Smooth muscle cell (in vitro differentiated cells): ENCODE results near the gene BEST1. TPM values are rescaled to one million over a fixed set of nuclear protein-coding genes. Genes with fewer than 3 reads are reported as not detected.

ENCODE experiments used
- DNase-seq: peaks from one replicate; lab custom pipeline; 2025; ENCODE audit not compliant: unreplicated experiment; lab: John Stamatoyannopoulos, UW
- H2AFZ ChIP-seq: fragments of 200-600 bp; sonication (generic); 2 replicates; pipeline ENCODE4 v1.6.0; 2016; ENCODE audit warnings: antibody characterized with exemption, low read depth, mild to moderate bottlenecking
- H3F3A ChIP-seq: fragments of 200-600 bp; sonication (generic); 2 replicates; pipeline ENCODE4 v1.6.0; 2017; ENCODE audit warnings: antibody characterized with exemption, low read depth
- H3K27ac ChIP-seq: fragments of 200-600 bp; sonication (generic); 2 replicates; pipeline ENCODE4 v1.5.1; 2016; ENCODE audit warnings: low read depth, mild to moderate bottlenecking
- H3K27me3 ChIP-seq: fragments of 200-600 bp; sonication (generic); 2 replicates; pipeline ENCODE4 v1.6.1; 2016; ENCODE audit warnings: low read depth, mild to moderate bottlenecking
- H3K36me3 ChIP-seq: fragments of 200-600 bp; sonication (generic); 2 replicates; pipeline ENCODE4 v1.5.1; 2016; ENCODE audit warnings: low read depth
- H3K4me1 ChIP-seq: fragments of 200-600 bp; sonication (generic); 2 replicates; pipeline ENCODE4 v1.5.1; 2016; ENCODE audit warnings: low read depth
- H3K4me2 ChIP-seq: fragments of 200-600 bp; sonication (generic); 2 replicates; pipeline ENCODE4 v1.6.0; 2016; ENCODE audit warnings: mild to moderate bottlenecking
- H3K4me3 ChIP-seq: fragments of 200-600 bp; sonication (generic); 2 replicates; pipeline ENCODE4 v1.5.1; 2016; ENCODE audit warnings: mild to moderate bottlenecking
- H3K79me2 ChIP-seq: fragments of 200-600 bp; sonication (generic); 2 replicates; pipeline ENCODE4 v1.6.0; 2016; ENCODE audit warnings: low read depth, mild to moderate bottlenecking
- H3K9ac ChIP-seq: fragments of 200-600 bp; sonication (generic); 2 replicates; pipeline ENCODE4 v1.6.0; 2016; ENCODE audit warnings: low read depth
- H3K9me3 ChIP-seq: fragments of 200-600 bp; sonication (generic); replicated peaks from 2 replicates; pipeline ENCODE4 v1.5.1; 2016; ENCODE audit warnings: low read depth
- H4K20me1 ChIP-seq: fragments of 200-600 bp; sonication (generic); 2 replicates; pipeline ENCODE4 v1.6.0; 2016; ENCODE audit warnings: low read depth
- CTCF ChIP-seq: fragments of 200-600 bp; sonication (generic); IDR thresholded peaks from 2 replicates; pipeline ENCODE4 v1.5.1; 2017; ENCODE audit warnings: borderline replicate concordance, mild to moderate bottlenecking, antibody characterized with exemption; ENCODE audit not compliant: insufficient read depth, poor library complexity, severe bottlenecking
- WGBS: methylation state at CpG from one replicate; pipeline ENCODE4 v1.1.7; 2016; ENCODE audit warnings: low lambda C conversion rate; 5-methylcytosine and 5-hydroxymethylcytosine counted together
- polyA plus RNA-seq: library from polyadenylated mRNA; unstranded; fragments of >200 nt; fragmentation: Nextera tagmentation; extraction: Ambion mirVana; gene quantifications from 2 replicates; pipeline ENCODE4 v1.2.1, GENCODE V29; 2016
- small RNA-seq: library from RNA; depleted of rRNA; stranded (forward); fragments of <200 nt; gene quantifications from one replicate; pipeline ENCODE3, GENCODE V24; 2014
- total RNA-seq: library from RNA; depleted of rRNA; stranded (reverse); fragments of >200 nt; gene quantifications from 2 replicates; pipeline ENCODE4 v1.2.3, GENCODE V29; 2014

BEST1 gene
- total and polyA plus RNA-seq, 2 experiments from 2014 or later, result 1.6 to 2.4 TPM

DNA sequence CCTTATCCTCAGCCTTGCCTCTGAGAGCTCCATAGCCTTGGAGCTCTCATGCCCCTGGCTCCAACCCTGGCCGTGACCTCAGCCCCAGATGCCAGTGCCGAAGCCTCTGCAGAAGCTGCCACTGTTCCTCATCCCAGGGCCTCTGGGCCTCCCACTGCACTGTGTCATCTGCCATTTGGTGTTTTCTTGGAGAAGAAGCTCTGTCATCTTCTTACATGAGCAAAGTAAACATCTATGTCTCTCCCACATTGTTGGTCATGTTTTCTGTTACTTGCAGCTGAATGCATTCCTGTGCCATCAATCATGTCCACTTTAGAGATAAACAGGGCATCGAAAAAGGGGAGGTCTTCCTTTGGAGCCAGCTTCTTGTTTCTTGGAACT, 62.3 kb downstream of the BEST1 start:
- no peak overlapping the region for H3K27ac ChIP-seq
- no peaks in the 10 kb centered on the region for H3K36me3 ChIP-seq
- no peaks in the 10 kb centered on the region for H3K9me3 ChIP-seq
- TF ChIP-seq CTCF, result no peak
- no peaks in the 10 kb centered on the region for H3K27me3 ChIP-seq
- no peak for DNase-seq
- H3K4me1 ChIP-seq, result no peaks in the 10 kb centered on the region
- no peak overlapping the region for H3K9ac ChIP-seq
- no peaks in the 10 kb centered on the region for H3K79me2 ChIP-seq
- H4K20me1 ChIP-seq, result no peaks in the 10 kb centered on the region
- no peak overlapping the region for H3K4me3 ChIP-seq
- H3K4me2 ChIP-seq, result no peak overlapping the region
- H3F3A ChIP-seq, result no peaks in the 10 kb centered on the region
- 67% methylated on average over 3 of the region's 3 CpGs for WGBS
- no peak overlapping the region for H2AFZ ChIP-seq

DNA sequence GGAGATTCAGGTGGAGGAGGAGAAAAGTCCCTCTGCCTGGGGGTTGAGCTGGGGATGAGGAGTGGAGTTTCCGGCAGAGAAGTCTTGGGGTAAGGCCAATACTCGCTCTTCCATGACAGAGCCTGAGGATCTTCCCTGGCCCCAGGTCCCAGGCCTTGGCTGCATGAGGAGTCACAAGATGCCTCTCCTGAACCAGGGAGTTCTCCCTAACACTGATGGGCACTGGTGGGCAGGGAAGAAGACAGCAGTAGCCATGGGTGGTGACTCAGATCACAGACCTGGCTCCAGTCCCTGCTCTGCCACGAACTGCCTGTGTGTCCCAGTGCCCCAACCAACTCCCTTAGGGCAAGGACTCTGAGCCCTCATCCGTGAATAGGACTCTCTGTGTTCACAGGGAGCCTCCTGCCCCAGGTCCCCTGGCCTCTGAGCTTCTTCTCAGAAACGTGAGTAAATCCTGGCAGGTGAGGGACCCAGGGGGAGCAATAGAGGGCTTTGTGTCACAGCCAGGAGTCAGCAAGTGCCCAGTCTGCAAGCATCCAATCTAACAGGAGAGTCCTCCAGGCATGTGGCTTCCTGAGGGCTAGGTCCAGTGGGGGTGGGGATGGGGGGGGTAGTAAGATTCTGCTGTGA, 62.8 kb downstream of the BEST1 start:
- Histone ChIP-seq H3K9ac (no peak overlapping the region), H3K4me2 (no peak overlapping the region), H3K79me2 (no peaks in the 10 kb centered on the region), H3K9me3 (no peaks in the 10 kb centered on the region), H3F3A (no peaks in the 10 kb centered on the region), H4K20me1 (no peaks in the 10 kb centered on the region), H2AFZ (no peak overlapping the region), H3K36me3 (no peaks in the 10 kb centered on the region), H3K4me1 (no peaks in the 10 kb centered on the region), H3K27me3 (no peaks in the 10 kb centered on the region), H3K27ac (no peak overlapping the region), H3K4me3 (no peak overlapping the region)
- DNase-seq, result no peak
- no peak for TF ChIP-seq CTCF
- WGBS, result 78% methylated on average over 5 of the region's 5 CpGs

Small RNA genes within 50 kb of the gene (small RNA-seq; reads per million reads assigned to genes)
- gene RNU6-1243P, result not detected

Other genes with a start within 250 kb of the BEST1 start
- gene MYRF, start 197.7 kb upstream of the BEST1 start, total RNA-seq, result 11.1 and 12.2 TPM in 2 replicates
- gene MYRF, start 197.7 kb upstream of the BEST1 start, polyA plus RNA-seq, result 13.7 and 19.0 TPM in 2 replicates
- 97.2 and 118 TPM in 2 replicates for gene TMEM258, start 157.8 kb upstream of the BEST1 start, total RNA-seq
- 300 and 317 TPM in 2 replicates for gene TMEM258, start 157.8 kb upstream of the BEST1 start, polyA plus RNA-seq
- gene FEN1, start 157.4 kb upstream of the BEST1 start, total RNA-seq, result 12.1 and 15.6 TPM in 2 replicates
- gene FEN1, start 157.4 kb upstream of the BEST1 start, polyA plus RNA-seq, result 21.1 and 23.3 TPM in 2 replicates
- 122 and 144 TPM in 2 replicates for gene FADS1, start 133.3 kb upstream of the BEST1 start, total RNA-seq
- gene FADS1, start 133.3 kb upstream of the BEST1 start, polyA plus RNA-seq, result 176 and 266 TPM in 2 replicates
- 279 and 332 TPM in 2 replicates for gene FADS2, start 122.1 kb upstream of the BEST1 start, total RNA-seq
- 285 and 495 TPM in 2 replicates for gene FADS2, start 122.1 kb upstream of the BEST1 start, polyA plus RNA-seq
- gene FADS3, start 58.8 kb upstream of the BEST1 start, total RNA-seq, result 6.7 and 8.9 TPM in 2 replicates
- 13.8 and 28.9 TPM in 2 replicates for gene FADS3, start 58.8 kb upstream of the BEST1 start, polyA plus RNA-seq
- 4.8 and 4.9 TPM in 2 replicates for gene RAB3IL1, start 32.8 kb upstream of the BEST1 start, total RNA-seq
- 9.8 and 11.6 TPM in 2 replicates for gene RAB3IL1, start 32.8 kb upstream of the BEST1 start, polyA plus RNA-seq
- gene FTH1, start 17.3 kb downstream of the BEST1 start, total RNA-seq, result 903 and 1,173 TPM in 2 replicates
- 6,048 and 7,176 TPM in 2 replicates for gene FTH1, start 17.3 kb downstream of the BEST1 start, polyA plus RNA-seq
- 16.0 and 25.7 TPM in 2 replicates for gene INCENP, start 173.7 kb downstream of the BEST1 start, total RNA-seq
- 2.3 and 4.1 TPM in 2 replicates for gene INCENP, start 173.7 kb downstream of the BEST1 start, polyA plus RNA-seq
- not detected in 2 replicates for gene SCGB1D1, start 239.9 kb downstream of the BEST1 start, total RNA-seq
- not detected in 2 replicates for gene SCGB1D1, start 239.9 kb downstream of the BEST1 start, polyA plus RNA-seq